ENCODE data around the gene LPCAT1. TPM values are rescaled to one million over a fixed set of nuclear protein-coding genes. Genes with fewer than 3 reads are reported as not detected.

The LPCAT1 gene
- total and polyA plus RNA-seq, 2 of the 4 experiments (the other 2 are of a cell fraction): 17.7 to 33.6 TPM

- Histone ChIP-seq H4K5ac (ENCODE audit: low read depth, low read length) (no peak overlapping the region), H2AFZ (replicated peaks; ENCODE audit: low read length, poor library complexity) (no peak overlapping the region), H3K79me1 (ENCODE audit: low read depth in 1 of 2, low read length in 2 of 2) (no peaks in the 10 kb centered on the region), H3K36me3 (ENCODE audit: control insufficient read depth, insufficient read depth, low read length) (no peaks in the 10 kb centered on the region), H2AK9ac (replicated peaks; ENCODE audit: low read depth, low read length, poor library complexity) (peak overlapping the region; percentile 16), H3K9ac (ENCODE audit: low read depth, low read length) (no peak overlapping the region), H3K4me3 (ENCODE audit: insufficient read depth, low read depth, low read length) (no peak overlapping the region), H3K4ac (ENCODE audit: low read depth, low read length) (no peak overlapping the region), H3K4me2 (ENCODE audit: low read depth, low read length) (no peak overlapping the region), H4K91ac (ENCODE audit: insufficient read depth, low read depth, low read length) (no peak overlapping the region), H3K27ac (ENCODE audit: insufficient read depth, low read length) (no peak overlapping the region), H3K23ac (ENCODE audit: low read depth, low read length) (no peak overlapping the region), H4K8ac (ENCODE audit: low read depth in 2 of 2, low read length in 2 of 2) (no peak overlapping the region), H2BK20ac (ENCODE audit: low read depth, low read length) (no peak overlapping the region), H2BK15ac (ENCODE audit: low read depth, low read length) (no peak overlapping the region), H2BK5ac (ENCODE audit: low read depth, low read length, poor library complexity, severe bottlenecking) (no peak overlapping the region), H4K20me1 (ENCODE audit: insufficient read depth, low read length) (no peaks in the 10 kb centered on the region), H3K9me3 (ENCODE audit: control insufficient read depth, insufficient read depth, low read length) (peaks cover 3% of the 10 kb centered on the region), H3K18ac (ENCODE audit: low read depth, low read length) (no peak overlapping the region), H3K27me3 (ENCODE audit: control insufficient read depth, insufficient read depth, low read length) (peaks cover 30% of the 10 kb centered on the region), H3K4me1 (ENCODE audit: control insufficient read depth, insufficient read depth, low read length) (peaks cover 12% of the 10 kb centered on the region), H3K56ac (ENCODE audit: extremely low read depth, insufficient read depth, low read length) (no peak overlapping the region), H2AK5ac (ENCODE audit: low read depth, low read length) (no peak overlapping the region), H2BK120ac (ENCODE audit: low read depth, low read length) (no peak overlapping the region), H3K14ac (replicated peaks; ENCODE audit: low read depth, low read length) (no peak overlapping the region), H3K9me1 (ENCODE audit: insufficient read depth, low read length) (no peaks in the 10 kb centered on the region)
- 93% methylated on average over 4 of the region's 21 CpGs; no CpG with 5 or more reads in 1 of the 2 experiments for WGBS, 2 experiments (ENCODE audit: extremely low coverage in 2 of 2, insufficient read length in 1 of 2)
- ChIA-PET POLR2A (ENCODE audit: unreplicated experiment) (no interaction called here), CTCF (no interaction called here)
- BruUV-seq (replicated peaks): no TSS peak
- in situ Hi-C loops (cut with MboI; ENCODE audit: low sequenced_read_pairs): no loop called here
- dilution Hi-C loops (cut with HindIII; ENCODE audit: low sequenced_read_pairs, unreplicated experiment): no loop called here
- DNase-seq (no peak), ATAC-seq (ENCODE audit: low read depth) (no peak)
- intact Hi-C loops (cut with micrococcal nuclease): no loop called here
- TF ChIP-seq SMC3 (IDR thresholded peaks at IDR 0.05; ENCODE audit: low read depth, low read length): no peak
- no peak for TF ChIP-seq MXI1 (IDR thresholded peaks at IDR 0.05; ENCODE audit: borderline replicate concordance, low read depth, low read length)
- no peak for TF ChIP-seq MAFK (IDR thresholded peaks at IDR 0.05; ENCODE audit: low read depth, low read length)
- no peak for TF ChIP-seq RAD21 (IDR thresholded peaks at IDR 0.05; ENCODE audit: low read length)
- TF ChIP-seq ELK1 (IDR thresholded peaks at IDR 0.05; ENCODE audit: borderline replicate concordance, low read depth, low read length): no peak
- TF ChIP-seq BHLHE40 (IDR thresholded peaks at IDR 0.05; ENCODE audit: low read depth, low read length): no peak
- no peak for TF ChIP-seq FOS (IDR thresholded peaks at IDR 0.05; ENCODE audit: low read depth, low read length)
- TF ChIP-seq NFE2L2 (IDR thresholded peaks at IDR 0.05; ENCODE audit: low read depth, low read length): no peak
- TF ChIP-seq POLR2A (IDR thresholded peaks at IDR 0.05; ENCODE audit: low read depth, low read length): no peak
- TF ChIP-seq RCOR1 (IDR thresholded peaks at IDR 0.05; ENCODE audit: insufficient replicate concordance, low read length): no peak
- no peak for TF ChIP-seq CEBPB (IDR thresholded peaks at IDR 0.05; ENCODE audit: low read depth, low read length)
- TF ChIP-seq CTCF (conservative IDR thresholded peaks at IDR 0.05; ENCODE audit: low read depth, low read length): no peak
- TF ChIP-seq USF2 (IDR thresholded peaks at IDR 0.05; ENCODE audit: low read depth, low read length): no peak
- TF ChIP-seq RFX5 (IDR thresholded peaks at IDR 0.05; ENCODE audit: low read depth, low read length): no peak
- no peak for TF ChIP-seq CHD1 (IDR thresholded peaks at IDR 0.05; ENCODE audit: low read depth, low read length)
Measured at GRCh38 chr5:1563051-1563461, 39.3 kb upstream of the LPCAT1 start.

All from IMR-90 (cell line).